ENCODE results near the gene TRIM28. TPM values are rescaled to one million over a fixed set of nuclear protein-coding genes. Genes with fewer than 3 reads are reported as not detected.

TRIM28 gene
- total and polyA plus RNA-seq, 9 of the 15 experiments (the other 6 are each of a cell fraction or from before 2014, with no cell fraction given): 12.1 to 797 (median 490) TPM

DNA sequence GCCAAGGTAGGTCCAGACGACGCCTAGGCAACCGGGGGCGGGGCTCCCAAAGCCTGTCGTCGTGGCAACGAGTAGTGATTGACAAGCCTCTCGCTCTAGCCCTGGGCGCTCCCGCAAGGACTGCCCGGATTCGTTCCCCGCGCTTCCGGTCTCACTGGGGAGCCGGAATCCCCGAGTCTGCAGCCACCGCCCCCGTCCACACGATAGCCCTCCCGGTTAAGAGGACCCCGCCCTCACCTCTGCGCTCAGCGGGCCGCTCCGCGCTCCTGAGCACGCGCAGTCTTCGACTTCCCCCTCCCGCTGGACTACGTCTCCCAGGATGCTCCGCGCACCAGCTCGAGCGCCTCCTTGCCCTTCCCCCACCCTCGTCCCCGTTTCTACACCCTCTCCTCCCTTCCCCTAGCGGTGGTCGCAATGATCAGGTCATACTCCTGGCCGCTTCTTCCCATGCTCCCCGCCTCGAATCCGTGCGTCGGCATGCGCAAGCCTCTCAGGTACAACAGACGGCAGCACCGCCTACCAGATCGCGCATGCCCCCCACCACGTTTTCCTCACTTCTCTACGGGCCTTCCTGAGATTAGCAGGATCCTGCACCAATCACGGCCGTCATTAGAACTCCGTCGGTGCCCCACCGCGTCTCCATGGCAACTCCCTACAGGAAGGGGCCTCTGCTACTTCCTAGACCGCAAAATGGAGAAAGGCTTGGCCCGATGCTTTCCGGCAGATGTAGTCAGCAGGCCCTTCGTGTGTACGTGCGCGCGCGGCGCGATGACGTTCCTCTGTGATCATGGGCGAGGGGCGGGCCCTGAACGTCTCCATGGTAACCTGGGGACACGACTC is 29.2 kb downstream of the TRIM28 start, which contains the start of gene MZF1 (continued):
- no peak for TF ChIP-seq ZNF318 (IDR thresholded peaks at IDR 0.05; ENCODE audit: borderline replicate concordance in 1 of 2, low read depth in 1 of 2)
- TF ChIP-seq, protein P1, sequence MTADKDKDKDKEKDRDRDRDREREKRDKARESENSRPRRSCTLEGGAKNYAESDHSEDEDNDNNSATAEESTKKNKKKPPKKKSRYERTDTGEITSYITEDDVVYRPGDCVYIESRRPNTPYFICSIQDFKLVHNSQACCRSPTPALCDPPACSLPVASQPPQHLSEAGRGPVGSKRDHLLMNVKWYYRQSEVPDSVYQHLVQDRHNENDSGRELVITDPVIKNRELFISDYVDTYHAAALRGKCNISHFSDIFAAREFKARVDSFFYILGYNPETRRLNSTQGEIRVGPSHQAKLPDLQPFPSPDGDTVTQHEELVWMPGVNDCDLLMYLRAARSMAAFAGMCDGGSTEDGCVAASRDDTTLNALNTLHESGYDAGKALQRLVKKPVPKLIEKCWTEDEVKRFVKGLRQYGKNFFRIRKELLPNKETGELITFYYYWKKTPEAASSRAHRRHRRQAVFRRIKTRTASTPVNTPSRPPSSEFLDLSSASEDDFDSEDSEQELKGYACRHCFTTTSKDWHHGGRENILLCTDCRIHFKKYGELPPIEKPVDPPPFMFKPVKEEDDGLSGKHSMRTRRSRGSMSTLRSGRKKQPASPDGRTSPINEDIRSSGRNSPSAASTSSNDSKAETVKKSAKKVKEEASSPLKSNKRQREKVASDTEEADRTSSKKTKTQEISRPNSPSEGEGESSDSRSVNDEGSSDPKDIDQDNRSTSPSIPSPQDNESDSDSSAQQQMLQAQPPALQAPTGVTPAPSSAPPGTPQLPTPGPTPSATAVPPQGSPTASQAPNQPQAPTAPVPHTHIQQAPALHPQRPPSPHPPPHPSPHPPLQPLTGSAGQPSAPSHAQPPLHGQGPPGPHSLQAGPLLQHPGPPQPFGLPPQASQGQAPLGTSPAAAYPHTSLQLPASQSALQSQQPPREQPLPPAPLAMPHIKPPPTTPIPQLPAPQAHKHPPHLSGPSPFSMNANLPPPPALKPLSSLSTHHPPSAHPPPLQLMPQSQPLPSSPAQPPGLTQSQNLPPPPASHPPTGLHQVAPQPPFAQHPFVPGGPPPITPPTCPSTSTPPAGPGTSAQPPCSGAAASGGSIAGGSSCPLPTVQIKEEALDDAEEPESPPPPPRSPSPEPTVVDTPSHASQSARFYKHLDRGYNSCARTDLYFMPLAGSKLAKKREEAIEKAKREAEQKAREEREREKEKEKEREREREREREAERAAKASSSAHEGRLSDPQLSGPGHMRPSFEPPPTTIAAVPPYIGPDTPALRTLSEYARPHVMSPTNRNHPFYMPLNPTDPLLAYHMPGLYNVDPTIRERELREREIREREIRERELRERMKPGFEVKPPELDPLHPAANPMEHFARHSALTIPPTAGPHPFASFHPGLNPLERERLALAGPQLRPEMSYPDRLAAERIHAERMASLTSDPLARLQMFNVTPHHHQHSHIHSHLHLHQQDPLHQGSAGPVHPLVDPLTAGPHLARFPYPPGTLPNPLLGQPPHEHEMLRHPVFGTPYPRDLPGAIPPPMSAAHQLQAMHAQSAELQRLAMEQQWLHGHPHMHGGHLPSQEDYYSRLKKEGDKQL (CRISPR knock-in tag; IDR thresholded peaks at IDR 0.05; ENCODE audit: borderline replicate concordance): no peak
- TF ChIP-seq CHCHD3 (CRISPR knock-in tag; IDR thresholded peaks at IDR 0.05): no peak
- TF ChIP-seq ZBTB11 (CRISPR knock-in tag; IDR thresholded peaks at IDR 0.05): peak in 2 of 3 experiments; percentile 51 to 94; a peak in 4 of 6 replicates
- TF ChIP-seq ETV1 (tag; conservative IDR thresholded peaks at IDR 0.05; ENCODE audit: low read depth): peak; percentile 63
- no peak for TF ChIP-seq ZNF717 (CRISPR knock-in tag; IDR thresholded peaks at IDR 0.05)
- no peak for TF ChIP-seq KLF6 (CRISPR knock-in tag; IDR thresholded peaks at IDR 0.05; ENCODE audit: borderline replicate concordance)

All from K562 (cell line).